GM15510 (cell line): Measurements from ENCODE around the gene SPINK13.

Source experiments
- POLR2A ChIP-seq: IDR thresholded peaks from 3 replicates; pipeline ENCODE4 v1.6.1; 2011; ENCODE audit warnings: borderline replicate concordance; ENCODE audit not compliant: insufficient read length; ENCODE audit errors: extremely low read depth

The SPINK13 gene

GRCh38 chr5:148309746-148310145 lies 41.2 kb downstream of the SPINK13 start:
- TF ChIP-seq POLR2A: no peak

GRCh38 chr5:148311484-148311883 lies 42.9 kb downstream of the SPINK13 start:
- no peak for TF ChIP-seq POLR2A

- TF ChIP-seq POLR2A: no peak
These were observed 43.6 kb downstream of the SPINK13 start, which contains the start of gene SPINK7 for GRCh38 chr5:148312153-148312552. SPINK7 (plus strand) TSS chr5:148312423; CDS start chr5:148312484, 61 bp downstream.

GRCh38 chr5:148314187-148314586 lies 45.6 kb downstream of the SPINK13 start:
- TF ChIP-seq POLR2A: no peak

- no peak for TF ChIP-seq POLR2A
These were observed 46.1 kb downstream of the SPINK13 start for GRCh38 chr5:148314731-148315130.

- no peak for TF ChIP-seq POLR2A
These were observed 64.8 kb downstream of the SPINK13 start for GRCh38 chr5:148333262-148333849.

- no peak for TF ChIP-seq POLR2A
These were observed 66.7 kb downstream of the SPINK13 start, which contains the start of gene SPINK9 for GRCh38 chr5:148335259-148335658. SPINK9 (plus strand) TSS chr5:148335559; CDS start chr5:148335614, 55 bp downstream.
